ENCODE measurements around the gene CYB561A3. TPM values are rescaled to one million over a fixed set of nuclear protein-coding genes. Genes with fewer than 3 reads are reported as not detected.

CYB561A3 gene
- total RNA-seq, 6 donors from 2014 or later, result 30.3 to 113 (median 50.4) TPM

GRCh38 chr11:61341706-61342105, 20.0 kb downstream of the CYB561A3 start:
- Histone ChIP-seq H3K36me3 (peaks cover 0 to 34% (median 21%) of the 10 kb centered on the region in 4 donors), H3K4me3 (no peak overlapping the region), H3K9me3 (no peaks in the 10 kb centered on the region), H3K27me3 (no peaks in the 10 kb centered on the region), H3K4me1 (peaks cover 0 to under 1% (median 0%) of the 10 kb centered on the region in 4 donors), H3K27ac (no peak overlapping the region)
- DNase-seq, result no peak
- ATAC-seq (ENCODE audit: low FRiP score in 2 of 2), result no peak
- WGBS, 2 donors, result 95 to 98% methylated on average over 4 of the region's 4 CpGs
- TF ChIP-seq POLR2A (IDR thresholded peaks at IDR 0.05) (no peak), EP300 (IDR thresholded peaks at IDR 0.05) (no peak), CTCF (IDR thresholded peaks at IDR 0.05) (no peak), POLR2AphosphoS5 (IDR thresholded peaks at IDR 0.05) (no peak)

- no peaks in the 10 kb centered on the region for H3K9me3 ChIP-seq
- H3K36me3 ChIP-seq, result peaks cover 0 to 30% (median 16%) of the 10 kb centered on the region in 4 donors
- no peak overlapping the region for H3K4me3 ChIP-seq
- peaks cover 4 to 7% (median 5%) of the 10 kb centered on the region in 4 donors for H3K4me1 ChIP-seq
- WGBS, 2 donors, result 98 to 100% methylated on average over 2 of the region's 2 CpGs
- TF ChIP-seq CTCF (IDR thresholded peaks at IDR 0.05), result no peak
- no peak for TF ChIP-seq EP300 (IDR thresholded peaks at IDR 0.05)
- no peak for TF ChIP-seq POLR2AphosphoS5 (IDR thresholded peaks at IDR 0.05)
- no peak for TF ChIP-seq POLR2A (IDR thresholded peaks at IDR 0.05)
- ATAC-seq (ENCODE audit: low FRiP score in 2 of 2), result no peak
- DNase-seq, result no peak
- no peak overlapping the region for H3K27ac ChIP-seq
- no peaks in the 10 kb centered on the region for H3K27me3 ChIP-seq
Observed at GRCh38 chr11:61340979-61341378, 20.7 kb downstream of the CYB561A3 start.

GRCh38 chr11:61339490-61339878, 22.2 kb downstream of the CYB561A3 start:
- peaks cover 4 to 9% (median 7%) of the 10 kb centered on the region in 4 donors for H3K4me1 ChIP-seq
- 95 to 98% methylated on average over 4 of the region's 4 CpGs for WGBS, 2 donors
- no peaks in the 10 kb centered on the region for H3K27me3 ChIP-seq
- DNase-seq, result no peak
- no peak for ATAC-seq (ENCODE audit: low FRiP score in 2 of 2)
- no peak overlapping the region for H3K4me3 ChIP-seq
- peaks cover 0 to 23% (median 13%) of the 10 kb centered on the region in 4 donors for H3K36me3 ChIP-seq
- H3K9me3 ChIP-seq, result no peaks in the 10 kb centered on the region
- no peak overlapping the region for H3K27ac ChIP-seq
- no peak for TF ChIP-seq POLR2A (IDR thresholded peaks at IDR 0.05)
- TF ChIP-seq POLR2AphosphoS5 (IDR thresholded peaks at IDR 0.05), result no peak
- TF ChIP-seq CTCF (IDR thresholded peaks at IDR 0.05), result no peak
- no peak for TF ChIP-seq EP300 (IDR thresholded peaks at IDR 0.05)

GRCh38 chr11:61338783-61339489, 22.7 kb downstream of the CYB561A3 start:
- TF ChIP-seq CTCF (IDR thresholded peaks at IDR 0.05) (no peak), POLR2A (IDR thresholded peaks at IDR 0.05) (no peak), EP300 (IDR thresholded peaks at IDR 0.05) (no peak), POLR2AphosphoS5 (IDR thresholded peaks at IDR 0.05) (no peak)
- H3K9me3 ChIP-seq, result no peaks in the 10 kb centered on the region
- 95 to 96% methylated on average over 14 to 15 of the region's 26 CpGs for WGBS, 2 donors
- no peaks in the 10 kb centered on the region for H3K27me3 ChIP-seq
- H3K4me1 ChIP-seq, result peaks cover 6 to 9% (median 8%) of the 10 kb centered on the region in 4 donors
- DNase-seq (peak in 1 of 2 donors; percentile 73), ATAC-seq (ENCODE audit: low FRiP score in 2 of 2) (no peak)
- H3K27ac ChIP-seq, result no peak overlapping the region
- H3K36me3 ChIP-seq, result peaks cover 0 to 23% (median 13%) of the 10 kb centered on the region in 4 donors
- H3K4me3 ChIP-seq, result no peak overlapping the region

Measured in upper lobe of left lung (tissue), 6 donors.